ENCODE measurements around the gene RNF5. TPM values are rescaled to one million over a fixed set of nuclear protein-coding genes. Genes with fewer than 3 reads are reported as not detected.
"Not testable (repeated sequence)": the region's sequence is repeated elsewhere in the genome, so short reads cannot be mapped to it uniquely, and the experiment has no call there.

Gene RNF5
- total RNA-seq, 1 donor from 2014 or later: 53.1 TPM

DNA sequence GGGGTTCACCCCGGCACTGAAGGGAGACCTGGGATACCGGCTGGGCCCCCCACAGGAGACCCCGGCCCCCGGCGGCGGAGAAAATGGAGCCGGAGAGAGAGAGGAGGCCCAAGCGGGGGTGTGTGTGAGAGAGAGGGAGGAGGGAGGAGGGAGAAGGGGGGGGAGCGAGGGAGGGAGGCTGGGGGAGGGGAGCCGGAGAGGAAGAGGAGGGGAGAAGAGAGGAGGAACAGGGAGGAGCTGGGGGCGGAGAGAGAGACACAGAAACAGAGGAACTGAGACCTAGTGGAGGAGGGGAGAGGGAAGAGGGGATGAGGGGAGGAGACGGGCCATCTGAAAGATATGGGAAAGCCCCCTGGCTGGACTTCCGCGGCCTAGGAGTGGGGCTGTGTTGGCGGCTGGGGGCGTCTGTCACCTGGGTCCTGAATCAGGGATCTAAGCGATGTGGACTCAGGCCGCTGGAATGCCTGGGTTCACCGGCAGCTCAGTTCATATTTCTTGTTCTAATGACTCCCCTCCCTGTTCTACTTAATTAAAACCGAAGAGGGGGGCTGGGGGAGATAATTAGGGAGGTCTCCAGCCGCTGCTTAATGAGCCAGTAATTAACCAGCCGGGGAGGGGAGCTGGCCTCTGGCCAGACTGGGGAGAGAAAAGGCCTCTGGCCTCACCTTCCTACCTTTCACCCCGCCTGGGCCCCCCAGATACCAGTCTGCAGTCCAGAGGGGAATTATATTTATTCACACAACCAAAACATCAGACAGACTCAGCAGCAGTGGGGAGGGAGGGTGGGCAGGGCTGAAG is 12.0 kb downstream of the RNF5 start, which contains the start of gene PBX2:
TSS of gene PBX2 (minus strand) at position 149 of the 798 bp plus-strand sequence. CDS start 287 bp downstream, outside the sequence.
- peak; percentile 92 for DNase-seq

- DNase-seq: no peak
Measured at GRCh38 chr6:32190911-32191677, 12.9 kb downstream of the RNF5 start.

DNA sequence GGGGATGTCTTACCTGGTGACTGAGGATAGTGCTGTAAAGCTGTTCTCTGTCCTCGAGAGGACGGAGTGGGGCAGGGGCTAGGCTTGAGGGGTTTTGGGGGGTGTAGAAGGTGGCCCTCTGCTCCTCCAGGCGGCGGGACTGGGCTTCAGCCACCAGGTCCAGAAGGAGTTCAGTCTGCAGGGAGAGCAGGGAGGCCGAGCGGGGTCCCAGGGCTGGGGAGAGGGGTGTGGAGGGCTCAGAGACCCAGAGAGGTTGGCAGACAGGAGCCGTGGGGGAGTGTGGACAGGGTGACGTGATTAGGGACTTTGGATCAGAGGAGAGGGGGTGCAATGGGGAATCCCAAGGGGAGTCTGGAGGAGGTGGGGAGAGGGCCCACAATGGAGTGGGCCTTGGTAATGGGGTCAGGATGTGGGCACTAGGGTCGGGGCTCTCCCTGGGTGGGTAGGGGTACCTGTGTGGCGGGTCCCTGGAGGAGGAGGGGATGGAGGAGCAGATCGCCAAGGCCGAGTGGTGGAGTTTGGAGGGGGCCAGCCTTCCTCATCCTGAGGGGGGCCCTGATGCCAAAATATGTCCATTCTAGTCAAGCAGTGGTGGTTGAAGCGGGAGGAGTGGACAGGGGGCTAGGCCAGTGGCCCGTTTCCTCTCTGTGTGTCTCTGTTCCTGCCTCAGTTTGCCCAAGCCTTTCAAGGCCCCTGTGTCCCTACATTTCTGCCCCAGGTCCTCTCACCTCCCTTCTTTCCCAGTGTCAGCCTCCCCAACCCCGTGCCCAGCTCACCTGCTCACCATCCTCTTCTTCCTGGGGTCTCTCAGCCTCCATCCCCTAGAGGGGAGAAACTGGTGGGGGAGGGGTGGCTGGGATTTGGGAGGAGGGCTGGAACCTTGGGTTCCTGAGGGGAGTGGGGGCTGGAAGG is 13.7 kb downstream of the RNF5 start:
- DNase-seq: no peak

DNA sequence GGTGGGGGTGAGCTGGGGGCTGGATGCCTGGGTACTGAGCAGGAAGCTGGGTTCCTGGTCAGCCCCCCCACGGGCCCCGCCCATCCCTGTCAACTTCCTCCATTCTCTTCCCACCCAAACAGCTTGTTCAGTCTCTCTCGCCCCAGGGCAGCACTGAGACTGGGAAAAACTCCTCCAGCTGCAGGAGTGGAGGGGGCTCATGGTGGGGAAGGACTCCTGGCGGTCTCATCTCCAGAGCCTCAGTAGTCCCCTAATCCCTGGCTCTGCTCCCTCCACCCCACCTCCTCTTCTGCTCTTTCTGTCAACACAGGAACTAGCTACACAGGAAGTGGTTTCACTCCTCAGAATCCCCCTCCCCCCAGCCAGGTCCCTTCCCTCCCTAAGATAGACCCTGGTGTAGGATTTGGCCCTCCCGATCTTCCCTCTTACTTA is 14.4 kb downstream of the RNF5 start, which contains the start of gene GPSM3:
TSS of gene GPSM3 (minus strand) at position 36 of the 432 bp plus-strand sequence. CDS start 130 bp downstream, outside the sequence.
- peak; percentile 66 for DNase-seq

GRCh38 chr6:32193096-32193495 is 14.9 kb downstream of the RNF5 start:
- not testable (repeated sequence) for DNase-seq

GRCh38 chr6:32194388-32194787 is 16.2 kb downstream of the RNF5 start:
- DNase-seq: no peak

DNA sequence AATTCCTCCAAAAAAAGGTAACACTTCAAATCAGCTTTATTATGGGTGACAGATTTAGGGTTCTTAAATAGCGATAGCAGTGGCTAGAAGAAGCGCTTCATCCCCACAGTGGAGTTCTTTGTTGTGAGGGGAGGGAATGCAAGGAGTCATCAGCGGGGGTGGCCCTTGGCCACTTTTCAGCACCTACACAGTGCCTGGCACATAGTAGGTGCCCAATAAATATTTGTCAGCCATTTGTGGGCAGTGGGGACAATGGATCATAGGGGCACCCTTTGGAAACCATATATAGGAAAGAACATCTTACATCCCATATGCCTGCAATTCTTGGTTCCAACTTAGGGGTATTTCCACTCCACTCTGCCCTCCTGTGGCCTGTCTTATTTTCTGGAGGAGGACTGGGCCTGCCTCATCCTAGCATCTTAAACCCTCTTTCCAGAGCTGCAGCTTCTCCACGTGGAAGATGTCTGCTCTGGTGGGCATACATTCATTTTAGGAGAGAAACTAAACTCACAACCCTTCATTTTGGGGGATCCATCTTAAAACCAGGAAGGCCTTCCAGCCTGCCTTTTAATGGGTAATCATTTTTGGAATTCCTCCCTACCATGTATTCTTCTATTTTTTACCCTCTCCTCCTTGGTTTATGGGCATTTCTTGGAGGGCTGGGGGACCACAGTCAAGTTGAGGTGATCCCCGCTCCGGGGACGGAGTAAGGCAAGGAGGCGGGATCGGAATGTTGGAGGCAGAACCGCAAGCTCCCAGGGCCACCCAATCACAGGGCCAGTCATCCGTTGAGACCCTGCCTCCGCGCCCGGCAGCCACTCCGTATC is 16.8 kb downstream of the RNF5 start:
- peak; percentile 83 for DNase-seq

- DNase-seq: peak; percentile 100
Measured at GRCh38 chr6:32195652-32195901, 17.4 kb downstream of the RNF5 start.

GRCh38 chr6:32195902-32196681 is 17.9 kb downstream of the RNF5 start:
- peak; percentile 100 for DNase-seq

GRCh38 chr6:32196682-32197616 is 18.7 kb downstream of the RNF5 start:
- DNase-seq: peak; percentile 68

DNA sequence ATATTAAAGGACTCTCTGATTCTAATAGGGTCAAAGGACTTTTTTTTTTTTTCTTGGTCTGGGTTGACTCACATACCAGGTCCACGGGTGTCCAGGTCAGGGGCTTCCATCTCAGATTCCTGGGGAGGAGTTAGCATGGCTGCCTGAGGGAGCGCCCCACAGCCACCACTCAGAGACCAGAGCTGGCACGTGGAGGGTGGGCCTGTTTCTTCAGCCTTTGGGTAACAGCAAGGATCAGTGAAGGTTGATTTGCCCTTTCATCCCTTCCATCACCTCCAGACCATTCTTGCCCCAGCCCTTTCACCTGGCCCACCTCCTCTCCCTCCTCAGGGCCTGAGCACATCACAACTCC is 20.1 kb downstream of the RNF5 start:
- DNase-seq: no peak

- no peak for DNase-seq
Measured at GRCh38 chr6:32198866-32199265, 20.7 kb downstream of the RNF5 start.

DNA sequence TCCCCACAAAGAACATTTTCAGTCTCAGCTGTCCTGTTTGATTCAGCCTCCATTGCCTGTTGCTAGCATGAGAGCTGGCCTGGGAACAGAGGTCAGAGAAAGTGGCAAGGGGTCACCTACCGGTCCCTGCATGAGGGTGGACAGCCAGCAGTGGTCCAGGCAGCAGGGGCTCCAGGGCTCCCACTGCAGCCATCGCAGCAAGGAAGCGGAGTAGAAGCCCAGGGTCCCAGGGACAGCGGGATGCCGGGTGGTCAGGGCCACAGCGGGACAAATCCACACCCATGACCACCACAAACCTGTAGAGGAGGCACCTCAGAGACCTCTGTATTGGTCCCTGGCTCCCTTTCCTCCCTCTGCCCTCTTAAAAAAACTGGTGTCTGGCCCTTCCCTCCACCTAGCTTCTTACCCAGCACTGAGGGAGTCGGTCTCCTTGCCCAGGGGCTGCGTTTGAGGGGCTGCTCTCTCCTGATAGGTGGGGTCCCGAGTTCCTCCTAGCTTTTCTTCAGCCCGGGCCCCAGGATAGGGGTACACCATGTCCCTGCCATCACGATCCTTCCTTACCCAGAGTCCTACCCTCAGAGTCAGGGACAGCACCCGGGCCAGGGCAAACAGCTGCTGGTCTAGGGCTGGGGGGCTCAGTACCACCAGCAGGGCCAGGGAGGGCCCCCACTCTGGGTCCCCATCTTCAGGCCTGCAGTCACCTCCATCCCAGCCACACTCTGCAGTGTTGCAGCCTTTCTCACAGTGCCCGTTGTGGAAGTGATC is 22.7 kb downstream of the RNF5 start:
- no peak for DNase-seq

GRCh38 chr6:32202186-32202585 is 24.0 kb downstream of the RNF5 start:
- DNase-seq: no peak

DNA sequence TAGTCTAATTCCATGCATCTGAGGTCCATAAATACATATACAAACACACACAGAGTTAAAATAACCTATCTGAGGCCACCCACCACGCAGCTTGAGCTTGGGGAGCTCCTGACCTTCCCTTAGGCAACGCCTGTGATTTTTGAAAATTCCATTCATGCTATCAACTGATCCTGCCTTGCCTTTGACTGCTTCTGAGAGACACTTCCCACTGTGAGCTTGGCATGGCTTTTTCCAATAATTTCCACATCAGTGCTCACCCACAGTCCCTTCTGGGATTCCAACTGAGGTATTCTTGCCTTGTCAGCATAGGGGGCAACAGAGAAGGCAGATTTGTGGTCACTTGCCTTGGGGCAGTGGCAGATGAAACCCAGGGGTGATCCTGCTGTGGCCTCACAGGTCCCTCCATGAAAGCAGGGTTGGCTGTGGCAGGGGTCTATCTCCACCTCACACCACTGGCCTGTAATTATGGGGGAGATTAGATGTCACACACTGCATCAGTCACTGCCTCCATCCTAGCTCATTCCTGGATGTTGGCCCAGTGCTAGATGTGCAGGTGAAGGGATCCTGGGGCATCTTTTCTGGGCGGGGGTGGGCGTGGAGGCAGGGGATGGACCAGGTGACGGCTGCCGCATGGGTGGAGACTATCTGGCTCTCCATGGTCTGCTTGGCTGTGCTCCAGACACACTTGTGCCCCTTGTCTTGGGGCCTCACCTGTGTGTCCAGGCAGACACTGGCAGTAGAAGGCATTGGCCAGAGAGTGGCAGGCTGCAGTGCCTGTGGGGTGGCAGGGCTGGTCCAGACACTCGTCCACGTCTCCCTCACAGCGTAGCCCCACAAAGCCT is 25.4 kb downstream of the RNF5 start:
- DNase-seq: no peak

GRCh38 chr6:32204268-32204715 is 26.1 kb downstream of the RNF5 start:
- DNase-seq: no peak

- no peak for DNase-seq
Measured at GRCh38 chr6:32208996-32209395, 30.8 kb downstream of the RNF5 start.

- DNase-seq: no peak
Measured at GRCh38 chr6:32210191-32210601, 32.0 kb downstream of the RNF5 start.

All from dermis blood vessel endothelial cell (primary cell).